Measurements from ENCODE around the gene OGFOD3.

The OGFOD3 gene

DNA sequence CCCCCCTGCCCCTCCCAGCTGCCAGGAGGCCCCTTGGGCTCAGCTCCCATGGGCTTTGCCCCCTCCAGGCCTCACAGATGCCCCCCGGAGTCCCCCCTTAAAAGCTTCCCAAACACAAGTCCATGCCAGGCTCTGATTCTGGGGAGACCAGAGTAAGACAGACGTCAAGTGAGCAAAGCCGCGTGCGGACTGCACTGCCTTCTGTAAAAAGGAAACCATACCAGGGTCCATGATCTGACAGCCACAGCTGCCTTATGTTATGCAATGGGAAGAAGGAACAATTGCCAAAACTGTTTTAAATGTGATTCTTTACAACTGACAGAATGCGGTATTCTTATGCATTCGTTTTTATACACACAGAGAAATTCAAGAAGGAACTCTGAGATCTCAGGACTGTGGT is 18.2 kb downstream of the OGFOD3 start:
- DNase-seq (ENCODE audit: insufficient read length, low spot score) (no peak), FAIRE-seq (no peak)
- TF ChIP-seq TAF1 (IDR thresholded peaks at IDR 0.05; ENCODE audit: low read depth, low read length): no peak
- no peak for TF ChIP-seq POU2F2 (IDR thresholded peaks at IDR 0.05; ENCODE audit: low read depth, low read length)
- no peak for TF ChIP-seq POLR2AphosphoS5 (IDR thresholded peaks at IDR 0.05; ENCODE audit: low read depth, low read length)
- TF ChIP-seq POLR2A (IDR thresholded peaks at IDR 0.05; ENCODE audit: low read depth, low read length): no peak
- no peak for TF ChIP-seq PAX5 (IDR thresholded peaks at IDR 0.05; ENCODE audit: insufficient read depth, low read length, severe bottlenecking)
- TF ChIP-seq SPI1 (IDR thresholded peaks at IDR 0.05; ENCODE audit: low read depth, low read length): no peak

DNA sequence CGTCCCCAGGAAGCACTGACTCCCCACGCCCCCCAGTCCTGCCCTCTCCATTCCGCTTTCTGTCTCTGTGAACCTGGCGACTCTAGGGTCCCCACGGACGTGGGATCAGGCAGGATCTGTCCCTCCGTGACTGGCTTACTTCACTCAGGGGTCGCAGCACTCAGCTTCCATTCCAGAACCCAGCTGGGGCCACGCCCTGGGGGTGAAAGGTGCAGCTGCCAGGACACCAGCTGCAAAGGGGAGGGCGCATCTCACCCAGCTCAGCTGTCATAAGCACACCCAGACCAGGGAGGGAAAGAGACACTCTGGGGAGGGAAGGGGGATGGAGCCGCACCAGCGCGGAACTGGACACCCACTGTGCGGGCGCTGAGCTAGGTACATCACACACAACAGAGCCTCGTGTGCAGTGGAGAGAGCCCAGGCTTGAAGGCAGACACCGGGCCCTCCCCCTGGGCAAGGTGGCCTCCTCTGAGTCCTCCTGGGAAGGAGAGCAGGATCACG is 18.7 kb downstream of the OGFOD3 start:
- FAIRE-seq: no peak
- no peak for DNase-seq (ENCODE audit: insufficient read length, low spot score)
- TF ChIP-seq SPI1 (IDR thresholded peaks at IDR 0.05; ENCODE audit: low read depth, low read length): no peak
- TF ChIP-seq PAX5 (IDR thresholded peaks at IDR 0.05; ENCODE audit: insufficient read depth, low read length, severe bottlenecking): no peak
- no peak for TF ChIP-seq POU2F2 (IDR thresholded peaks at IDR 0.05; ENCODE audit: low read depth, low read length)

- FAIRE-seq (no peak), DNase-seq (ENCODE audit: insufficient read length, low spot score) (no peak)
- TF ChIP-seq POLR2A (IDR thresholded peaks at IDR 0.05; ENCODE audit: low read depth, low read length) (no peak), TAF1 (IDR thresholded peaks at IDR 0.05; ENCODE audit: low read depth, low read length) (no peak), POLR2AphosphoS5 (IDR thresholded peaks at IDR 0.05; ENCODE audit: low read depth, low read length) (no peak), SPI1 (IDR thresholded peaks at IDR 0.05; ENCODE audit: low read depth, low read length) (no peak), PAX5 (IDR thresholded peaks at IDR 0.05; ENCODE audit: insufficient read depth, low read length, severe bottlenecking) (no peak), POU2F2 (IDR thresholded peaks at IDR 0.05; ENCODE audit: low read depth, low read length) (no peak)
Measured at GRCh38 chr17:82399041-82399441, 19.3 kb downstream of the OGFOD3 start.

- no peak for FAIRE-seq
Measured at GRCh38 chr17:82397449-82398335, 20.7 kb downstream of the OGFOD3 start.

GRCh38 chr17:82396601-82397435 is 21.6 kb downstream of the OGFOD3 start:
- FAIRE-seq: no peak
- DNase-seq (ENCODE audit: insufficient read length, low spot score): no peak
- TF ChIP-seq POLR2A (IDR thresholded peaks at IDR 0.05; ENCODE audit: low read depth, low read length) (no peak), POLR2AphosphoS5 (IDR thresholded peaks at IDR 0.05; ENCODE audit: low read depth, low read length) (no peak), SPI1 (IDR thresholded peaks at IDR 0.05; ENCODE audit: low read depth, low read length) (no peak), TAF1 (IDR thresholded peaks at IDR 0.05; ENCODE audit: low read depth, low read length) (no peak), POU2F2 (IDR thresholded peaks at IDR 0.05; ENCODE audit: low read depth, low read length) (no peak), PAX5 (IDR thresholded peaks at IDR 0.05; ENCODE audit: insufficient read depth, low read length, severe bottlenecking) (no peak)

More at GRCh38 chr17:82397449-82398335, 20.7 kb downstream of the OGFOD3 start:
- no peak for TF ChIP-seq SPI1 (IDR thresholded peaks at IDR 0.05; ENCODE audit: low read depth, low read length)
- TF ChIP-seq TAF1 (IDR thresholded peaks at IDR 0.05; ENCODE audit: low read depth, low read length): no peak
- no peak for TF ChIP-seq POLR2AphosphoS5 (IDR thresholded peaks at IDR 0.05; ENCODE audit: low read depth, low read length)
- no peak for TF ChIP-seq POLR2A (IDR thresholded peaks at IDR 0.05; ENCODE audit: low read depth, low read length)
- no peak for TF ChIP-seq POU2F2 (IDR thresholded peaks at IDR 0.05; ENCODE audit: low read depth, low read length)
- TF ChIP-seq PAX5 (IDR thresholded peaks at IDR 0.05; ENCODE audit: insufficient read depth, low read length, severe bottlenecking): no peak
- DNase-seq (ENCODE audit: insufficient read length, low spot score): no peak

- TF ChIP-seq TAF1 (IDR thresholded peaks at IDR 0.05; ENCODE audit: low read depth, low read length) (no peak), SPI1 (IDR thresholded peaks at IDR 0.05; ENCODE audit: low read depth, low read length) (no peak), POLR2AphosphoS5 (IDR thresholded peaks at IDR 0.05; ENCODE audit: low read depth, low read length) (no peak), PAX5 (IDR thresholded peaks at IDR 0.05; ENCODE audit: insufficient read depth, low read length, severe bottlenecking) (no peak), POLR2A (IDR thresholded peaks at IDR 0.05; ENCODE audit: low read depth, low read length) (no peak), POU2F2 (IDR thresholded peaks at IDR 0.05; ENCODE audit: low read depth, low read length) (no peak)
- DNase-seq (ENCODE audit: insufficient read length, low spot score) (no peak), FAIRE-seq (no peak)
Measured at GRCh38 chr17:82394278-82394677, 24.1 kb downstream of the OGFOD3 start.

DNA sequence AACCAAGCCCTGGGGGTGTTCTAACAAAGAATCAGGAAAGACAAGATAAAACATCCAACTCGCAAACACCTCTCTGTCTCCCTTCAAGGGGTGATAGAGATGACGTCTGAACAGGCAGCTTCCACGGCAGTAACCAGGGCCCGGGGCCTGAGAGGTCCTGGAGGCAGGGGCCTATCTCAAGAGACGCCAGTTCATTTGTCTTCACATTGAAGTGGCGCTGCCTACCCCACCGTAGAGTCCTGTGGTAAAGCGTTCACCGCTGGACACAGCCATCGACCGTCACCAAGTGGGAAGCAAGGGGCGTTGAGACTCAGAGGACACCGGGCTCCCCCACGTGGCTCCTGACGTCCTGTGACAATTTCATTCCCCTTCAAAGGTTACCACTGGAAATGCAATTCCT is 25.4 kb downstream of the OGFOD3 start:
- DNase-seq (ENCODE audit: insufficient read length, low spot score) (no peak), FAIRE-seq (no peak)
- no peak for TF ChIP-seq POLR2A (IDR thresholded peaks at IDR 0.05; ENCODE audit: low read depth, low read length)
- TF ChIP-seq POU2F2 (IDR thresholded peaks at IDR 0.05; ENCODE audit: low read depth, low read length): no peak
- TF ChIP-seq TAF1 (IDR thresholded peaks at IDR 0.05; ENCODE audit: low read depth, low read length): no peak
- no peak for TF ChIP-seq SPI1 (IDR thresholded peaks at IDR 0.05; ENCODE audit: low read depth, low read length)
- no peak for TF ChIP-seq PAX5 (IDR thresholded peaks at IDR 0.05; ENCODE audit: insufficient read depth, low read length, severe bottlenecking)
- TF ChIP-seq POLR2AphosphoS5 (IDR thresholded peaks at IDR 0.05; ENCODE audit: low read depth, low read length): no peak

DNA sequence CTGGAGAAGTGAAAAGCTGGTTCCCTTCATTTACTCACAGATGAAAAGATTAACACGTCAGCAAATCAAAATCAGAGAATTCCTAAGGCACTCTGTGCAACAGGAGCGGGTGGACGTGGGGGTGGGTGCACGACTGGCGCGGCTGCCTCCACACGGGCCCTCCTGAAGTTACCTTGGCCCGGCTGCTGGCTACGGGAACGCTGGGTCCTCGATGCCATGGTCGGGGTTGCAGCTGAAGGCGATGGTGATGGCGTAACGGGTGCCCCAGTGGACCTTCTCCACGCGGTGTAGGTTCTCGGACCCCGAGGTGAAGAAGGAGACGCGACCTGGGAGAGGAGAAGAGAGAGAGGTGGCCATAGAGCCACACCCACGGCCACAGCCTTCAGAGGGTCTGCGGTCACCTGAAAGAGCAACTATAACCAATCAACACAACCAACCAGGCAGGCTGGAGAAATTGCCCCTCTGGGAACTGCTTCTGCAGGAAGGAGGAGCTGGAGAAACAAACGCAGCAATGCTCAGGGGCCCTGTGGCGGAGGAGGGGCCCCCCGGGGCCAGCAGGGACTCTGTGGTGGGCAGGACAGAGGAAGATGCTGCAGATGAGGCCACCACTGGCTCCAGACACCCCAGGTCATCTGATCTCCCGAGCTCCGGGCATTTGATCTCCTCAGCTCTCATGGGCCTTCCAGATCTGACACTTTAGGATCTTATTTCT is 26.0 kb downstream of the OGFOD3 start:
- FAIRE-seq (no peak), DNase-seq (ENCODE audit: insufficient read length, low spot score) (no peak)
- TF ChIP-seq PAX5 (IDR thresholded peaks at IDR 0.05; ENCODE audit: insufficient read depth, low read length, severe bottlenecking) (no peak), POLR2A (IDR thresholded peaks at IDR 0.05; ENCODE audit: low read depth, low read length) (no peak), POU2F2 (IDR thresholded peaks at IDR 0.05; ENCODE audit: low read depth, low read length) (no peak), TAF1 (IDR thresholded peaks at IDR 0.05; ENCODE audit: low read depth, low read length) (no peak), SPI1 (IDR thresholded peaks at IDR 0.05; ENCODE audit: low read depth, low read length) (no peak), POLR2AphosphoS5 (IDR thresholded peaks at IDR 0.05; ENCODE audit: low read depth, low read length) (no peak)

Measured in GM12891 (cell line).